Heart left ventricle (tissue), 16 donors: ENCODE data around the gene VPS13C. TPM values are rescaled to one million over a fixed set of nuclear protein-coding genes. Genes with fewer than 3 reads are reported as not detected.

Experiments
- ATAC-seq, 4 donors: fragments of 200-7000 bp; cut with Tn5 transposase; one replicate each; pipeline ENCODE4 v1.9.1; 2020 to 2022; ENCODE audit warnings: moderate library complexity in 4 of 4, mild to moderate bottlenecking in 3 of 4, moderate number of reproducible peaks in 1 of 4
- DNase-seq, 5 donors: peaks; one replicate each; pipeline ENCODE4 v3.0.0-alpha.2; 2020
- H3K27ac ChIP-seq, 12 donors: fragments of 200-600 bp; sonication (generic) in 4 of 12; one replicate each; pipeline versions ENCODE4 v1.5.0 to v1.8.0; 2016 to 2022; ENCODE audit warnings: mild to moderate bottlenecking in 2 of 12
- H3K27me3 ChIP-seq, 9 donors: fragments of 200-600 bp; sonication (generic) in 2 of 9; one replicate each; pipeline versions ENCODE4 v1.5.1 to v1.8.0; 2016 to 2022; ENCODE audit warnings: mild to moderate bottlenecking in 3 of 9
- H3K36me3 ChIP-seq, 9 donors: fragments of 200-600 bp; sonication (generic) in 2 of 9; one replicate each; pipeline versions ENCODE4 v1.5.0 to v1.8.0; 2018 to 2022; ENCODE audit warnings: mild to moderate bottlenecking in 2 of 9
- H3K4me1 ChIP-seq, 12 donors: fragments of 200-600 bp; sonication (generic) in 4 of 12; one replicate each; pipeline versions ENCODE4 v1.5.0 to v1.8.0; 2016 to 2022; ENCODE audit warnings: mild to moderate bottlenecking in 3 of 12
- H3K4me3 ChIP-seq, 12 donors: fragments of 200-600 bp; sonication (generic) in 4 of 12; one replicate each; pipeline versions ENCODE4 v1.5.0 to v1.8.0; 2017 to 2022; ENCODE audit warnings: mild to moderate bottlenecking in 9 of 12, moderate library complexity in 4 of 12
- H3K9me3 ChIP-seq, 12 donors: fragments of 200-600 bp; sonication (generic) in 4 of 12; one replicate each; pipeline versions ENCODE4 v1.5.0 to v1.8.0; 2016 to 2022; ENCODE audit warnings: mild to moderate bottlenecking in 1 of 12
- CTCF ChIP-seq, 12 donors: fragments of 200-600 bp; sonication (generic) in 4 of 12; IDR thresholded peaks; one replicate each; pipeline versions ENCODE4 v1.5.0 to v1.8.0; 2018 to 2022; ENCODE audit warnings: antibody characterized with exemption in 12 of 12, mild to moderate bottlenecking in 5 of 12
- POLR2A ChIP-seq, 2 donors: fragments of 450-650 bp; IDR thresholded peaks; one replicate each; pipeline ENCODE4 v1.6.1; 2017; ENCODE audit warnings: antibody characterized with exemption in 2 of 2, mild to moderate bottlenecking in 2 of 2, moderate library complexity in 2 of 2
- WGBS, 4 donors: extraction: QIAGEN DNeasy Blood & Tissue Kit in 2 of 4; methylation state at CpG; one replicate each; pipeline versions ENCODE4 v1.1.5 to v1.1.7; 2013 to 2018; 5-methylcytosine and 5-hydroxymethylcytosine counted together
- intact Hi-C, 10 donors: fragments of 100-400 bp; cut with DNase I; formaldehyde crosslinking; loops; one replicate each; pipeline versions ENCODE4 v1.11.1 to v1.14.2; 2022
- polyA plus RNA-seq, 2 donors: library from polyadenylated mRNA; stranded (reverse); fragments of 200-250 nt; gene quantifications; one replicate each; pipeline ENCODE4 v1.2.3, GENCODE V29; 2013
- total RNA-seq, 9 donors: library from RNA; depleted of rRNA in 2 of 9; stranded (reverse); fragments of >200 nt in 2 of 9; fragmentation: NEBNext Ultra II Directional in 3 of 9; extraction: Animal tissue kit (Norgen Biotek cat#: 25700) in 3 of 9; gene quantifications; one replicate each; pipeline versions ENCODE4 v1.1.0 to v1.2.4, GENCODE V29; 2016 to 2023
- donor health status: ischemic (EF 13 %, LVEDD 7.1; RV severe dilation, severe dysfunction).
- donor health status: healthy with polysubstance abuse.
- donor health status: DM: no; HTN: yes; CAD: no.
- donor health status: DM: no; HTN: no; CAD: no.
- donor health status: ischemic (EF 25% LVEDD 6.9; RV normal size, moderate dysfunction).
- donor health status: ischemic (EF 25% LVEDD 5.7; RV mildly dilated, moderate dysfunction).
- donor health status: healthy.
- donor health status: DM: yes; HTN: yes; CAD: no.
- donor health status: ischemic (EF 35%, LVEDD 5.7; RV mildly dilated, moderate dysfunction).
- donor health status: nonischemic (EF 11% LVEDD 7.7; RV severe dilation, severe dysfunction).
- donor health status: DM: yes; HTN: yes; CAD: no.
- donor health status: PGD.
- donor health status: ischemic (EF 29% LVEDD 5.4; RV normal size, mild dysfunction).
- donor health status: nonischemic (EF 23%, LVEDD 6.1; RV moderate dilation, normal function).

Gene VPS13C
- total and polyA plus RNA-seq, 11 donors, result 9.8 to 70.1 (median 36.5) TPM

GRCh38 chr15:61820212-61820611 lies 240.0 kb downstream of the VPS13C start:
- H3K36me3 ChIP-seq, result no peaks in the 10 kb centered on the region
- TF ChIP-seq POLR2A (IDR thresholded peaks at IDR 0.05), result no peak
- no peak for TF ChIP-seq CTCF (IDR thresholded peaks at IDR 0.05)
- no peaks in the 10 kb centered on the region for H3K9me3 ChIP-seq
- WGBS, 4 donors, result 77 to 88% (median 85%) methylated on average over 9 of the region's 9 CpGs
- peaks cover 0 to 29% (median 0%) of the 10 kb centered on the region in 9 donors for H3K27me3 ChIP-seq
- no peak overlapping the region for H3K4me3 ChIP-seq
- DNase-seq, result no peak
- H3K27ac ChIP-seq, result no peak overlapping the region
- ATAC-seq, result no peak
- intact Hi-C loops, result no loop called here
- H3K4me1 ChIP-seq, result no peaks in the 10 kb centered on the region

DNA sequence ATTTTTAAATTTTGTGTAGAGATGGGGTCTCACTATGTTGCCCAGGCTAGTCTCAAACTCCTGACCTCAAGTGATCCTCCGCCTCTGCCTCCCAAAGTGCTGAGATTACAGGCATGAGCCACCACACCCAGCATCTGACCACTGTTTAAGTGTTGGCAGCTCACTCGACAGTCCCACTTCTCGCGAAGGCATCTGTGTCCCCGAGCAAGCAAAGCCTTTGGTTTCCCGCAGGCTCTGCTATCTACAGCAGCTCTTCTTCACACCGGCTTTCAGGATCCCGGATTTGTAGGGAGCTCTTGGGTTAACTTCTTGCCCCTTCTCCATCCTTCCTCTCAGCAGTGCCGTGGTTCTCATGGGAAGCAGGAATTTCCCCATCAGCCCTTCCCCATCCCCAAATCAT lies 240.9 kb downstream of the VPS13C start:
- H3K9me3 ChIP-seq, result no peaks in the 10 kb centered on the region
- DNase-seq (no peak), ATAC-seq (no peak)
- H3K27me3 ChIP-seq, result peaks cover 0 to 36% (median 0%) of the 10 kb centered on the region in 9 donors
- 74 to 83% (median 82%) methylated on average over 7 to 9 of the region's 9 CpGs for WGBS, 4 donors
- no peak overlapping the region for H3K4me3 ChIP-seq
- no peaks in the 10 kb centered on the region for H3K36me3 ChIP-seq
- no peaks in the 10 kb centered on the region for H3K4me1 ChIP-seq
- no peak for TF ChIP-seq CTCF (IDR thresholded peaks at IDR 0.05)
- no peak for TF ChIP-seq POLR2A (IDR thresholded peaks at IDR 0.05)
- intact Hi-C loops, result no loop called here
- no peak overlapping the region for H3K27ac ChIP-seq

- intact Hi-C loops, result no loop called here
- H3K9me3 ChIP-seq, result no peaks in the 10 kb centered on the region
- H3K27ac ChIP-seq, result no peak overlapping the region
- no peaks in the 10 kb centered on the region for H3K36me3 ChIP-seq
- no peak for DNase-seq
- no peak overlapping the region for H3K4me3 ChIP-seq
- TF ChIP-seq POLR2A (IDR thresholded peaks at IDR 0.05) (no peak), CTCF (IDR thresholded peaks at IDR 0.05) (no peak)
- no peaks in the 10 kb centered on the region for H3K4me1 ChIP-seq
- WGBS, 4 donors, result 93 to 100% (median 97%) methylated on average over 2 of the region's 2 CpGs
- H3K27me3 ChIP-seq, result peaks cover 0 to 36% (median 0%) of the 10 kb centered on the region in 9 donors
- ATAC-seq, result no peak
Measured at GRCh38 chr15:61818801-61819200, 241.4 kb downstream of the VPS13C start.

DNA sequence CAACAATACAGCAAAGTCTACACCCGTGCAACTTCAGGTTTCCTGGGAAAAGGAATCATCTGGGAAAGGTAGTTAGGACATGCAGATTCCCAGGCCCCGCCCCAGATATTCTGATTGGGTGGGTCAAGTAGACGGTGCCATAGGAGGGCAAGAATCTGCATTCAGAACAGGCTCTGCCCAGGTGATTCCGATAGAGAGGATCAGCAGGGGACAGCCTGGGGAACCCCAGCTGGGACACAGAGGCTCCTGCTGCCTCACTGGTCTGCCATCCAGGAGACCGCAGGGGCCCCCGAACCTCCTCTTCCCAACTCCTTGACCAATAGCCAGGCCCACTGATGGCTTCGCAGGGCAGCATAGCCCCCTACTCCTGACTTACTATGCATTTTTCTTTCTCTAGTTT lies 243.4 kb downstream of the VPS13C start:
- Histone ChIP-seq H3K4me1 (no peaks in the 10 kb centered on the region), H3K9me3 (no peaks in the 10 kb centered on the region), H3K27ac (no peak overlapping the region), H3K4me3 (no peak overlapping the region), H3K36me3 (no peaks in the 10 kb centered on the region), H3K27me3 (peaks cover 0 to 36% (median 0%) of the 10 kb centered on the region in 9 donors)
- intact Hi-C loops, result no loop called here
- 79 to 87% (median 84%) methylated on average over 7 of the region's 7 CpGs for WGBS, 4 donors
- no peak for DNase-seq
- TF ChIP-seq CTCF (IDR thresholded peaks at IDR 0.05), result no peak
- TF ChIP-seq POLR2A (IDR thresholded peaks at IDR 0.05), result no peak
- ATAC-seq, result no peak
